Breast epithelium (tissue), 4 donors: ENCODE data around the gene BRAF. TPM values are rescaled to one million over a fixed set of nuclear protein-coding genes. Genes with fewer than 3 reads are reported as not detected.
"Not testable (repeated sequence)": the region's sequence is repeated elsewhere in the genome, so short reads cannot be mapped to it uniquely, and the experiment has no call there.

Experiments
- DNase-seq, 2 donors: peaks; one replicate each; pipeline ENCODE4 v3.0.0-alpha.2; 2019; ENCODE audit warnings: low spot score in 2 of 2
- H3K27ac ChIP-seq, 2 donors: fragments of 200-600 bp; sonication (generic) in 1 of 2; one replicate each; pipeline ENCODE4 v1.5.1; 2016 to 2019; ENCODE audit warnings: mild to moderate bottlenecking in 1 of 2
- H3K27me3 ChIP-seq, 2 donors: fragments of 200-600 bp; sonication (generic) in 1 of 2; one replicate each; pipeline versions ENCODE4 v1.5.1 to v1.6.0; 2017 to 2019; ENCODE audit warnings: control low read depth in 1 of 2, mild to moderate bottlenecking in 1 of 2
- H3K36me3 ChIP-seq: fragments of 200-600 bp; one replicate; pipeline ENCODE4 v1.5.1; 2019
- H3K4me1 ChIP-seq, 2 donors: fragments of 200-600 bp; sonication (generic); one replicate each; pipeline ENCODE4 v1.5.1; 2016 to 2019; ENCODE audit warnings: control low read depth in 1 of 2
- H3K4me3 ChIP-seq, 3 donors: fragments of 200-600 bp; sonication (generic); 1 replicate in 2 of 3; 2 replicates in 1 of 3; pipeline ENCODE4 v1.5.1; 2016 to 2019; ENCODE audit warnings: mild to moderate bottlenecking in 3 of 3, moderate library complexity in 2 of 3
- H3K9me3 ChIP-seq, 2 donors: fragments of 200-600 bp; sonication (generic) in 1 of 2; one replicate each; pipeline ENCODE4 v1.5.1; 2016 to 2019; ENCODE audit warnings: control low read depth in 1 of 2
- CTCF ChIP-seq, 3 donors: fragments of 450-650 bp; IDR thresholded peaks; one replicate each; pipeline ENCODE4 v1.5.1; 2016 to 2017; ENCODE audit warnings: antibody characterized with exemption in 3 of 3, mild to moderate bottlenecking in 3 of 3, moderate library complexity in 3 of 3
- POLR2A ChIP-seq: fragments of 450-650 bp; IDR thresholded peaks from one replicate; pipeline ENCODE4 v1.6.1; 2016; ENCODE audit warnings: antibody characterized with exemption, mild to moderate bottlenecking, moderate library complexity
- POLR2AphosphoS5 ChIP-seq, 3 donors: sonication (generic); formaldehyde crosslinking; IDR thresholded peaks; one replicate each; pipeline ENCODE4 v1.6.1; 2017; ENCODE audit warnings: antibody characterized with exemption in 3 of 3
- intact Hi-C: fragments of 100-400 bp; cut with DNase I; formaldehyde crosslinking; loops from one replicate; pipeline ENCODE4 v1.15.1; 2023; ENCODE audit warnings: low total_unique reads
- total RNA-seq, 3 donors: library from RNA; depleted of rRNA; stranded (reverse); fragments of >200 nt; gene quantifications; one replicate each; pipeline ENCODE4 v1.1.0, GENCODE V29; 2016

Gene BRAF
- total RNA-seq, 3 donors from 2014 or later, result 42.1 to 106 (median 64.9) TPM

GRCh38 chr7:140754506-140754905 is 170.2 kb downstream of the BRAF start:
- no peak for TF ChIP-seq POLR2A
- no peak for TF ChIP-seq POLR2AphosphoS5 (IDR thresholded peaks at IDR 0.05)
- no peak for TF ChIP-seq CTCF (IDR thresholded peaks at IDR 0.05)
- intact Hi-C loops, result no loop called here
- no peaks in the 10 kb centered on the region for H3K36me3 ChIP-seq
- no peaks in the 10 kb centered on the region for H3K4me1 ChIP-seq
- H3K27ac ChIP-seq, result no peak overlapping the region
- no peaks in the 10 kb centered on the region for H3K9me3 ChIP-seq
- no peak for DNase-seq
- no peak overlapping the region for H3K4me3 ChIP-seq
- H3K27me3 ChIP-seq, result no peaks in the 10 kb centered on the region

- H3K36me3 ChIP-seq, result no peaks in the 10 kb centered on the region
- no peak overlapping the region for H3K27ac ChIP-seq
- intact Hi-C loops, result no loop called here
- no peak overlapping the region for H3K4me3 ChIP-seq
- H3K9me3 ChIP-seq, result no peaks in the 10 kb centered on the region
- H3K4me1 ChIP-seq, result no peaks in the 10 kb centered on the region
- no peaks in the 10 kb centered on the region for H3K27me3 ChIP-seq
- DNase-seq, result no peak
- no peak for TF ChIP-seq CTCF (IDR thresholded peaks at IDR 0.05)
- TF ChIP-seq POLR2AphosphoS5 (IDR thresholded peaks at IDR 0.05), result no peak
- TF ChIP-seq POLR2A, result no peak
Measured at GRCh38 chr7:140752533-140752932, 172.2 kb downstream of the BRAF start.

- H3K27me3 ChIP-seq, result no peaks in the 10 kb centered on the region
- no peaks in the 10 kb centered on the region for H3K9me3 ChIP-seq
- DNase-seq, result no peak
- no peak overlapping the region for H3K27ac ChIP-seq
- TF ChIP-seq POLR2AphosphoS5 (IDR thresholded peaks at IDR 0.05) (no peak), POLR2A (no peak), CTCF (IDR thresholded peaks at IDR 0.05) (no peak)
- H3K4me1 ChIP-seq, result no peaks in the 10 kb centered on the region
- H3K36me3 ChIP-seq, result no peaks in the 10 kb centered on the region
- intact Hi-C loops, result no loop called here
- H3K4me3 ChIP-seq, result no peak overlapping the region
Measured at GRCh38 chr7:140746751-140747150, 178.0 kb downstream of the BRAF start.

GRCh38 chr7:140745266-140746058 is 179.3 kb downstream of the BRAF start:
- H3K4me1 ChIP-seq, result no peaks in the 10 kb centered on the region
- no peaks in the 10 kb centered on the region for H3K36me3 ChIP-seq
- H3K27ac ChIP-seq, result no peak overlapping the region
- TF ChIP-seq POLR2A, result no peak
- no peak for TF ChIP-seq POLR2AphosphoS5 (IDR thresholded peaks at IDR 0.05)
- no peak for TF ChIP-seq CTCF (IDR thresholded peaks at IDR 0.05)
- H3K9me3 ChIP-seq, result no peaks in the 10 kb centered on the region
- DNase-seq, result no peak
- no peak overlapping the region for H3K4me3 ChIP-seq
- intact Hi-C loops, result no loop called here
- no peaks in the 10 kb centered on the region for H3K27me3 ChIP-seq

GRCh38 chr7:140744005-140744404 is 180.7 kb downstream of the BRAF start:
- intact Hi-C loops, result no loop called here
- H3K4me1 ChIP-seq, result no peaks in the 10 kb centered on the region
- DNase-seq, result no peak
- H3K4me3 ChIP-seq, result no peak overlapping the region
- H3K27ac ChIP-seq, result no peak overlapping the region
- H3K27me3 ChIP-seq, result no peaks in the 10 kb centered on the region
- no peak for TF ChIP-seq POLR2A
- no peak for TF ChIP-seq CTCF (IDR thresholded peaks at IDR 0.05)
- TF ChIP-seq POLR2AphosphoS5 (IDR thresholded peaks at IDR 0.05), result no peak
- H3K9me3 ChIP-seq, result no peaks in the 10 kb centered on the region
- H3K36me3 ChIP-seq, result no peaks in the 10 kb centered on the region

- intact Hi-C loops, result not testable (repeated sequence)
Measured at GRCh38 chr7:140743255-140743654, 181.5 kb downstream of the BRAF start.

More at GRCh38 chr7:140743255-140743654, 181.5 kb downstream of the BRAF start:
- H3K27ac ChIP-seq, H3K9me3 ChIP-seq, H3K27me3 ChIP-seq, H3K4me3 ChIP-seq, DNase-seq, H3K36me3 ChIP-seq, H3K4me1 ChIP-seq: not testable (repeated sequence)
